HCEC 1CT (cell line): Measurements from ENCODE around the gene UBE2J2.
"Not testable (repeated sequence)": the region's sequence is repeated elsewhere in the genome, so short reads cannot be mapped to it uniquely, and the experiment has no call there.

Source experiments
- DNase-seq: peaks from one replicate; pipeline ENCODE4 v3.0.0-alpha.2; 2017

UBE2J2 gene

GRCh38 chr1:1273512-1274298 is at the start of gene UBE2J2:
UBE2J2 (minus strand) TSS chr1:1273854; CDS start chr1:1267992, 5,862 bp downstream.
- peak; percentile 91 for DNase-seq

GRCh38 chr1:1322952-1323351 is 49.3 kb upstream of the UBE2J2 start:
- DNase-seq: no peak

GRCh38 chr1:1322418-1322817 is 48.8 kb upstream of the UBE2J2 start:
- DNase-seq: no peak

GRCh38 chr1:1321477-1321876 is 47.8 kb upstream of the UBE2J2 start:
- no peak for DNase-seq

GRCh38 chr1:1320666-1321448 is 47.2 kb upstream of the UBE2J2 start:
- no peak for DNase-seq

- no peak for DNase-seq
Measured at GRCh38 chr1:1319646-1319941, 45.9 kb upstream of the UBE2J2 start.

- DNase-seq: no peak
Measured at GRCh38 chr1:1318777-1319645, 45.4 kb upstream of the UBE2J2 start.

GRCh38 chr1:1318131-1318652 is 44.5 kb upstream of the UBE2J2 start:
- peak; percentile 91 for DNase-seq

- DNase-seq: no peak
Measured at GRCh38 chr1:1317420-1317819, 43.8 kb upstream of the UBE2J2 start.

GRCh38 chr1:1316199-1316598 is 42.5 kb upstream of the UBE2J2 start:
- DNase-seq: not testable (repeated sequence)

- DNase-seq: no peak
Measured at GRCh38 chr1:1315435-1315954, 41.8 kb upstream of the UBE2J2 start.

GRCh38 chr1:1314678-1315335 is 41.2 kb upstream of the UBE2J2 start:
- no peak for DNase-seq

GRCh38 chr1:1314237-1314586 is 40.6 kb upstream of the UBE2J2 start:
- no peak for DNase-seq

GRCh38 chr1:1313500-1314236 is 40.0 kb upstream of the UBE2J2 start:
- no peak for DNase-seq

GRCh38 chr1:1312450-1313314 is 39.0 kb upstream of the UBE2J2 start:
- no peak for DNase-seq

- DNase-seq: no peak
Measured at GRCh38 chr1:1311107-1312104, 37.8 kb upstream of the UBE2J2 start.

- no peak for DNase-seq
Measured at GRCh38 chr1:1310476-1311053, 36.9 kb upstream of the UBE2J2 start.

GRCh38 chr1:1310109-1310385 is 36.4 kb upstream of the UBE2J2 start:
- DNase-seq: no peak
